HCT116 (cell line): ENCODE measurements around the gene USP54.

Experiments used
- POLR2A ChIP-seq: IDR thresholded peaks from 2 replicates; pipeline ENCODE4 v1.7.0; 2011; ENCODE audit warnings: borderline replicate concordance; ENCODE audit not compliant: insufficient read depth, insufficient read length; ENCODE audit errors: extremely low read depth
- TF ChIP-seq, protein P1 (sequence below): IDR thresholded peaks from 2 replicates; pipeline ENCODE4 v1.6.1; 2011; ENCODE audit warnings: mild to moderate bottlenecking, low read length, moderate library complexity; ENCODE audit not compliant: insufficient replicate concordance; ENCODE audit errors: extremely low read depth

DNA sequence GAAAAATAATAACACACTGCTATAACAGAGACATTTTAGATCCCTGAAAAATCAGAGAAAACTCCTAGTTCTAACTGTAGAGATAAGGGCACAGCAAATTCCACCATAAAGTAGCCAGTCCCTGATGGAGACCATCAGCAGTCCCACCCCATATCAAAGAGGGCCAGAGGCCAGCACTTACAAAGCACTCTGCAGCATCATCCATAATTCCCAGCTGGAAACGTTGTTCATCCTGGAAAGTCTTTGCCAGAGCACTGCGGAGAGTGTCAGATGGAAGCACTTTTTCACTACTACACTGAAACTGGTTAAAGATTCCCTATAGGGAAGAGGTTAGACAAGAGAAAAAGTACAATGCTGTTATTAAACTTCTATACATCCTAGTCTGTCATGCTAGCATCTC, 45.8 kb downstream of the USP54 start:
- TF ChIP-seq, protein P1, sequence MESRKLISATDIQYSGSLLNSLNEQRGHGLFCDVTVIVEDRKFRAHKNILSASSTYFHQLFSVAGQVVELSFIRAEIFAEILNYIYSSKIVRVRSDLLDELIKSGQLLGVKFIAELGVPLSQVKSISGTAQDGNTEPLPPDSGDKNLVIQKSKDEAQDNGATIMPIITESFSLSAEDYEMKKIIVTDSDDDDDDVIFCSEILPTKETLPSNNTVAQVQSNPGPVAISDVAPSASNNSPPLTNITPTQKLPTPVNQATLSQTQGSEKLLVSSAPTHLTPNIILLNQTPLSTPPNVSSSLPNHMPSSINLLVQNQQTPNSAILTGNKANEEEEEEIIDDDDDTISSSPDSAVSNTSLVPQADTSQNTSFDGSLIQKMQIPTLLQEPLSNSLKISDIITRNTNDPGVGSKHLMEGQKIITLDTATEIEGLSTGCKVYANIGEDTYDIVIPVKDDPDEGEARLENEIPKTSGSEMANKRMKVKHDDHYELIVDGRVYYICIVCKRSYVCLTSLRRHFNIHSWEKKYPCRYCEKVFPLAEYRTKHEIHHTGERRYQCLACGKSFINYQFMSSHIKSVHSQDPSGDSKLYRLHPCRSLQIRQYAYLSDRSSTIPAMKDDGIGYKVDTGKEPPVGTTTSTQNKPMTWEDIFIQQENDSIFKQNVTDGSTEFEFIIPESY: no peak
- no peak for TF ChIP-seq POLR2A
